GM19452 (cell line): ENCODE measurements around the gene EVA1C.
"Not testable (repeated sequence)": the region's sequence is repeated elsewhere in the genome, so short reads cannot be mapped to it uniquely, and the experiment has no call there.

Experiments used
- ATAC-seq: cut with Tn5 transposase; IDR thresholded peaks from one replicate; pipeline ENCODE4 v1.9.1; 2021; ENCODE audit not compliant: unreplicated experiment

Gene EVA1C

DNA sequence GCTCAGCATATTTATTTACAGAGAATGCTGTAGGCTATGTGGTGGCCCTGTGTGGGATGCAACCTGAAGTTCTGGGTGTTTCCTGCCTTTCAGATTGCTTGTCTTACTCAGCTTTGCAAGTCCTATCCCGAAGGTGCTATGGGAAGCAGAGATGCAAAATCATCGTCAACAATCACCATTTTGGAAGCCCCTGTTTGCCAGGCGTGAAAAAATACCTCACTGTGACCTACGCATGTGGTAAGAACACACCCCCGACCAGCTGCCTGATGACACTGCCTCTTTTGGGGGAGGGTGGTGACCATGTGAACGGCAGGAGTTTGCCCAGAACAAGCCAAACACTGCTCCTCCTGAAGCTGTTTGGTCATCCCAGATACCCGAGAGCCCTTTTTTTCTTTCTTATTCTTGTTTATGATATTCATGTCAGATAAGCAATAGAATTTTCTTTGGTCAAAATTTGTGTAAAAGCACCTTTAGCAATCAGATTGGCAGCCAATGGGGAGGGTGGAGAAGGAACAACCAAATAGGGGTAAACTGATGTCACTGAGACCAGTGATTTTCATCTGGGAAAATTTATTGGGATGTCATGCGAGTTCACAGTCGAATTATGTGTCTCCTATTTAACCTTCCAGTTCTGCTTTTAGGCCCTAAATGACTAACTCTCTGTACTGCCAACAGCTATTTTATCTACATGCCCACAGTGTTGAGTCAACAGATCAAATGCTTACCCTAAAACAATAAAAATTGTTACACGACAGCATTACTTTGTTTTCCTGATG is 82.6 kb downstream of the EVA1C start:
- ATAC-seq = no peak

DNA sequence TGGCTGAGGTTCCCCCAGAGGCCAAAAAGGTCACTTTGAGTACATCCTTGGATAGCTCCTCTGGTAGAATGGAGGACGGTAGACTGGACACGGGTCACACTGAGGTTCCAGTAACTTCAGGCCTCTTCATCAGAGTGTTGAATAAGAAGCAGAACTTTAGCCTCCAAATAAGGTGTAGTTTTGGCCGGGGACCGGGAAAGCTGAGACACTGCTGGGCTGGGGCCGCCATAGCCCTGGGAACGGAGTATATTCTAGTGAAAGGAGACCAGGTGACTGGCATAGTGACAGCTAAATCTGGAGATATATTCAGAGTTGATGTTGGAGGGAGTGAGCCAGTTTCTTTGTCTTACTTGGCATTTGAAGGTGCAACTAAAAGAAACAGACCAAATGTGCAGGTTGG is 84.1 kb downstream of the EVA1C start:
- no peak for ATAC-seq

DNA sequence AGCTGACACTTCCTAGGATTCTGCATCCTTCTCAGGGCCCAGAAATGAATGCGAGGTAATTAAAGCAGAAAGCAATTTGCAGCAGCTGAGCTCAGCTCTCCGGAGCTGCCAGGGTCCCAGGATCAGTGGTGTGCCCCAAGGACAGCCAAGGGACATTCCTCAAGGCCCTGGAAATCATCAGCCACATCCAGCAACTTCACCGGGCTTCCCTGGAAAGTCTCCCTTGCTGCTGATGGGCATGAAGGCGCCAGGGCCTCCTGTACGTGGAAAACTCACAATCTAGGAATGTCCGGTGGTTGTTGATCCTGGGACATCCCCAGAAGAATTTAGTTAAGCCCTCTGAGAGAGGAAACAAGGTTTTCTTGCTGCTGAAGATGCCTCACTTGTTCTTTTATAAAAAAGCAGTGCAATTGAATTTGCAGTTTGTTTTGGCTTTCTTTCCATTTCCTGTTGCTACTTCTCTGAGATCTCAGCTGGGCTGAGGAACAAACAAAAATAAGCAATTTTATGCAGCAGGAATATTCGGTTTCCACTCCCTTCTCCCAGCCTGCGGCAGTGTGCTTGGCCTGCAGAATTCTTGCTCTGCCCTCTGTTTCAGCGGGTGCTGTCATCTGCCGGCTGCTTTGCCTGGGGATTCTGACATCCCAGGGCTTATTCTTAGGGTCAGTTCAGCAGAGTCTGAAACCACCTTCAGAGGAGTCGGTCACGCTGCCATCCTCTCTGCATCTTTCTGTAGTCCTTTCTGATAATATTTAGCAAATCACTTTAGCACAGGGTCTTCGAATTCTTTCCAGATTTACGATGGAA is 86.9 kb downstream of the EVA1C start:
- no peak for ATAC-seq

DNA sequence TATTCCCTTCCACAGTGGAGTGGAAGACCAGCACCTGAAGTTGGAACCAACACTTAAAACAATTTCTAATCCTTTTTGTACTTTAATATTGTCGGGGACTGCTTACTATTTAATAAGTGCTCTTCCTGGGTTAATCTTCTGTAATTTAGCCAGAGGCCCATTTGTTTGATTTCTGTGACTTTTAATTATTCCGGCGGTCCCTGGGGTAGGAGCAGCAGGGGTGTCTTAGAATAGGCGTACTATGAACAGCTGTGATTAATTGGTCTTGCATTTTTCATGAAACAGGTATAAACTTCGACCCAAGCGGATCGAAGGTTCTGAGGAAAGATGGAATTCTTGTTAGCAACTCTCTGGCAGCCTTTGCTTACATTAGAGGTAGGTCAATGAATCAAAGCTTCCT is 91.1 kb downstream of the EVA1C start:
- ATAC-seq = not testable (repeated sequence)

DNA sequence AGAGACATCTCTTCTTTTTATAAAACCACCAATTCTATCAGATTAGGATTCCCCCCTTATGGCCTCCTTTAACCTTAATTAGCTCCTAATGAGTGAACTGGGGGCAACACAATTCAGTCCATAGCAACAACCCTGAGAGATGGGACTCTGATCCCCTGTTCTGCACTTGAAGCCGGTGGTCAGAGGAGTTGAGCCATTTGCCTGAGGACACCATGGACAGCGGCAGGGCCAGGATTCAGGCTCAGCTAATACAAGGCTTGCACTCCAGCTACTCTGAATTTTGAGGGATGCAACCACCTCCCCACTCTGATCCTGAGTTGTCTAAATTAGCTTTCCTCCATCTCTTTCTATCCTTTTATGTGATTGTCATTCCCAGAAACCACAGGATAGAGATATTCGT is 93.3 kb downstream of the EVA1C start:
- not testable (repeated sequence) for ATAC-seq

DNA sequence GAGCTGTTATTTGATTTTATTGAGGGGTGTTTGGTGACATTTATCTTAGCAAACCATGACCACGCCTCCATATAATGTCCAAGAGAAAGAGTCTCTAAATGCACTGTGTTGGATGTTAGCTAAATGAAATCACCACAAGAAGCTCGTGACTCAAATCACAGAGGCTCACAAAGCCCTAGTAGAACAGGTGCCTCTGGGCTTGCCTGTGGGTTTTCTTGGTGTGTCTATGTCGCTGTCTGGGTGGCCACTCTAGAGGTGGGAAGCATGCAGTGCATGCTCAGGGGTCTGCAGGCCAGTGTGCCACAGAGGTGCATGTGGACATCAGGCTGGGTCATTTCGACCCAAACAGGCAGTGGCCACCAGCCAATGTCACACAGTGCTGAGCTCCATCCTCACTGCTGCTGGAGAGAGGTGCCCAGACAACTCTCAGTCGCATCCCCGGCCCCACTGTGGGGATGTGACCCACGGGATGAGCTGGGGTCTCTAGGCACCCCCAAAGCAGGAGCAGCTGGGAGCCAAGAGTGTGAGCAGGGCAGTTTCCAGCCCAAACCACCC is 94.0 kb downstream of the EVA1C start:
- ATAC-seq = not testable (repeated sequence)

DNA sequence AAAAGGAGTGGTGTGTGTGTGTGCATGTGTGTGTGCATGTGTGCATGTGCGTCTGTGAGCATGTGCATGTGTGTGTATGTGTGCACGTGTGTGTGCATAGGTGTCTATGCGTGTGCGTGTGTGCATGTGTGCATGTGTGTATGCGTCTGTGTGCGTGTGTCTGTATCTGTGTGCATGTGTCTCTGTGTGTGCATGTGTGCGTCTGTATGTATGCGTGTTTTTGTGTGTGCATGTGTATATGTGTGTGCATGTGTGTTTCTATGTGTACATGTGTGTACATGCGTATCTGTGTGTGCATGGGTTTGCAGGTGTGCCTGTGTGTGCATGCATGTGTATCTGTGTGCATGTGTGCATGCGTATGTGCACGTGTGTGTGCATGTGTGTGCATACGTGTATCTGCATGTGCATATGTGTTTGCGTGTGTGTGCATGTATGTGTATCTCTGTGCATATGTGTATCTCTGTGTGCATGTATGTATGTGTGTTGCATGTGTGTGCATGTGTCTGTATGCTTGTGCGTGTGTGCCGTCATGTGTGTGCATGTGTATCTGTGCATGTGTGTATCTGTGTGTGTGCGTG is 94.9 kb downstream of the EVA1C start:
- ATAC-seq = no peak

DNA sequence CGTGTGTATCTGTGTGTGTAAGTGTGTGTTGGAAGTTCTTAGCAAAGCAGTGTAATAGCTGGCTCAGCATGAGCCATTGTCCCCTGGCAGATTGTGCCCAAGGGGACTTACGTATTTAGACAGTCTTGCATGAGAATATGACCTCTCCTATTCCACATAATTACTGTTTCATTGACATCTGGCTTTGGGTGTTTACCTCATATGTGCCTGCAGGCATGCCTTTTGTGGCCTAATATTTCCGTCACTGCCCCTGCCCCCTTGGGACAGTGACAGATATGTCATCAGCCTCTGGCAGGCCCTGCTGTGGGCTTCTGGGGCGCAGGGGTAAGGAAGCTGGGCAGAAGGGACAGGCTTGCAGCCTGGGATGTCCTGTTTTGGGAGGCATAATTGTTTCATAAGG is 95.5 kb downstream of the EVA1C start:
- ATAC-seq = not testable (repeated sequence)

DNA sequence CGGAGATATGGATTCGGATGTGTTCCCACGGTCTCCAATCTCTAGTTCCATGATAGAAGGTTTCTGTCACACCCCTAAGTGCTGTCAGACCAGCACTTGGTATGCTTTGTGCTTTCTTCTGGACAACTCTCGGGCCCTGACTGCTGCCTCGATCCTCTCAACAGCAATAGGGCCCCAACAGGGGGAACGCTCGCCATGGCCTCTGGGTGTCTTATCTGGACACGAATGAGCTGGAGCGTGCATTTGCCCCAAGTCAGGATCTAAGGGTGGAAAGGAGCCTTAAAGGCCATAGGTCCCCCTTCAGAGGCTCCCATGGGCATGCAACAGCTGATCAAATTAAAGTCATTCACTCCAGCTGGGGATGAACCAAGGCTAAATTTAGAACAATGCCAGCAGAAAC is 96.1 kb downstream of the EVA1C start:
- ATAC-seq = no peak

DNA sequence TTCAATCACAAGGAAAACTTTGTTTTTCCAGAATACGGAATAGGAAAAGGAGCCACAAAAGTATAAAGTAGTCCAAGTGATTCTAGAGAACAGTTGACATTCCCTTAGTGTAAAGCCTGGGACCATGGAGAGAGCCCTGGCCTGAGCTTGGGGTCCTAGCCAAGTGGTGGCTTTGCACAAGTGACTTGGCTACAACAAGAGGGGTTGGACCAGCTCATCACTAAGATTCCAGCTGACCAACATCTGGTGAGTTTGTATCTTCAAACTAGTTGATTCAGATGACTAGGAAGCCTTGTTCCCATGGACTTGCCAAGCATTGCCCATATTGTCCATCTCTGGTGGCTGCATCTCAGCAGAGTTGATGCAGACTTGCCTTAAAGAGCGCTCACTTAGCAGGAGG is 96.5 kb downstream of the EVA1C start:
- ATAC-seq = not testable (repeated sequence)

DNA sequence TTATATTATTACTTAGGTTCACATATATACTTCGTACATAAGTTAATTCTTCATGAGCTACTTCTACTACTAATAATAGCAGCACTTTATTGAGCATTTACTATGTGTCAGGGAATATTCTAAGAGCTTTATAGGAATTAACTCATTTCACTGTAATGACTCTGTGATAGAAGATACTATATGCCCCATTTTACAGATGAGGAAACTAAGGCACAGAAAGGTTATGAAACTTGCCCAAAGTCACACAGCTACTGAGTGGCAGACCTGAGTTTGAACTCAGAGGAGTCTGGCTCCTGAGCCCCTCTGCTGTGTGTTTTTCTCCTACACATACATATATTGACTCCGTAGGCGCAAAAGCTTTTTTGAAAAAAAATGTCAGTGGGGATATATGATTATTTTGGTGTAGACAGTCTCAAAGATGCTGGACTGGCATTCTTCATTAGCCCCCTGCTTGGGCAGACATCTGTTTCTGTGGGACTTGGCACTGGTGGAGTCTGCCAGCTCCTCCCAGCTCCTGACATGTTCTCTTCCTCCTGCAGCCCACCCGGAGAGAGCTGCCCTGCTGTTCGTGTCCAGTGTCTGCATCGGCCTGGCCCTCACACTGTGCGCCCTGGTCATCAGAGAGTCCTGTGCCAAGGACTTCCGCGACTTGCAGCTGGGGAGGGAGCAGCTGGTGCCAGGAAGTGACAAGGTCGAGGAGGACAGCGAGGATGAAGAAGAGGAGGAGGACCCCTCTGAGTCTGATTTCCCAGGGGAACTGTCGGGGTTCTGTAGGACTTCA is 102.0 kb downstream of the EVA1C start:
- no peak for ATAC-seq

DNA sequence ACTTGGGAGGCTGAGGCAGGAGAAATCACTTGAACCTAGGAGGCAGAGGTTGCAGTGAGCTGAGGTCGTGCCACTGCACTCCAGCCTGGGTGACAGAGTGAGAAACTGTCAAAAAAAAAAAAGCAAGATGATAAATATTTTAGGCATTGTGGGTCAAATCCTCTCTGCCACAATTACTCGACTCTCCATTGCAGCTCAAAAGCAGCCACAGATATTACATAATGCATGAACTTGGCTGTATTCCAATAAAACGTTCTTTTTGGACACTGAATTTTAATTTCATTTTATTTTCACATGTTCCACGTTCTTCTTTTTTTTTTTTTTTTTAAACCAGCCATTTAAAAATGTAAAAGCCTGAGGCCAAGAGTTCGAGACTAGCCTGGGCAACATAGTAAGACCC is 103.4 kb downstream of the EVA1C start:
- ATAC-seq = no peak

DNA sequence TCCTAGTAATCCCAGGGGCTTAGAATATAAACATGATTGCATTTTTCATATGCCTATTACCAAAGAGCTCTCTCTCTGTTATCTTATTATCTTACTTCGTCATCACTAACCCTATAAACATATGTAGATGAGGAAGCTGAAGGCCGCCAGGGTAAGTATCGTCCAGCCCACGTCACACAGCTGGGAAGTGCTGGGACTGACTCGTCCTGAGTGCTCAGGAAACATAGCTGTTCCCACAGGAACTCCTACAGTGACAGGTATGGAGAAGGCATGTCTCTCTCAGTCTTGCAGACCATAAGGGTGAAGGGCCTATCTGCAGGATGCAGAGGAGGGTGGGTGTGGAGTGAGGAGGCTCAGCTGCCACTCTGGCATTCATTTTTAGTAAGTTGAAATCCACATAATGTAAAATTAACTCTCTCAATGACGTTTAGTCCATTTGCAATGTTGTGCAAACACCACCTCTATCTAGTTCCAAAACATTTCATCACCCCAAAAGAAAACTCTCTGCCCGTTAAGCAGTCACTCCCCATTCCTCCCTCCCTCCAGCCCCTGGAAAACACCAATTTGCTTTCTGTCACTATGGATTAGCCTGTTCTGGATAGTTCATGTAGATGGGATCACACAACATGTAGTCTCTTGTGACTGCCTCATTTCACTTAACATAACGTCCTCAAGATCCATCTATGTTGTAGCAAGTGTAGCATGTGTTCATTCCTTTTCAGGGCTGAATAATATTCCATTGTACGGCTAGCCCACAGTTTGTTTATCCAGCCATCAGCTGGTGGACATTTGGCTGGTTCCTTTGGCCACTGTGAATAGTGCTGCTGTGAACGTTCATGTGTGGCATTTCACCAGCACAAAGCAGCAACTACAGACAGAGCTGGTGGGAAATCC is 104.5 kb downstream of the EVA1C start:
- no peak for ATAC-seq

DNA sequence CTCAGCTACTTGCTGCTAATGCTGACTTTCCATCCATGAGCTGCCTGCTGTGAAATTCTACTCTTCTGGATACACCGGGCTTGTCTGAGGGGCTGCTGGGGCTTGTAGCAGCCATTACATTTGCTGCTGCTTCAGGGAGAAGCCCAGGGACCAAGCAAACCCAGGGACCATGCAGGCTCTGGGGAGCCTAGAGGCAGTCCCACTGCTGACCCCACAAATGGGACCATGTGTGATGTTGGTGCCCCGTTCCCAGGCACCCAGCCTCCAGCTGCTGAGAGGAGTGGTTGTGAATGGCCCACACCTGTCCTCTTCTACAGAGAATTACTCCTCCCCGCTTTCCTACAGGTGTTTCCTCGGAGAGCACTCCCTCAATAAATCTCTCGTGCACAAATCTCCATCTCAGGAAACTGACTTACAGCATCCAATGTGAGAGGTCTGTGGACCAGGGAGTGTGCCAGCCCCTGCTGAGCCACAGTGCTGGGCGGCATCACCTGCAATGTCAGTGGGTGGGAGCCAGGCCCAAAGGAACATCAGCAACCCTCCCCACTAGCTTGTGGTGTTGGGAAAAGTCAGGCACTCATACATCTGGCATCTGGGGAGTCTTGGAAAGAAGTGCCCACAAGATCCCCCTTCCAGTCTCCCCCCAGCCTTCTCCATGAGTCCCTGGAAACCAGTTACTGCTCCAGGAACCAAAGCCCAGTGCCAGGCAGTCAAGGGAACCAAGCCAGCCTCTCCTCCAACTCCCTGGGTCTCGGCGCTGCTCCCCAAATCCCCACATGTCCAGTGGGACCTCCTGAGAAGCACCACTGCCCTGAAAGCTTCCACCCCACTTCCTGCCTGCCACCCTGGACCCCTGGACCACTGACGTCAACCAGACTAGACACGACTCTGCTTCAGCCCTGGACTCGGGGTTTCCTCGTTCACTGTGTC is 107.7 kb downstream of the EVA1C start:
- ATAC-seq = no peak

DNA sequence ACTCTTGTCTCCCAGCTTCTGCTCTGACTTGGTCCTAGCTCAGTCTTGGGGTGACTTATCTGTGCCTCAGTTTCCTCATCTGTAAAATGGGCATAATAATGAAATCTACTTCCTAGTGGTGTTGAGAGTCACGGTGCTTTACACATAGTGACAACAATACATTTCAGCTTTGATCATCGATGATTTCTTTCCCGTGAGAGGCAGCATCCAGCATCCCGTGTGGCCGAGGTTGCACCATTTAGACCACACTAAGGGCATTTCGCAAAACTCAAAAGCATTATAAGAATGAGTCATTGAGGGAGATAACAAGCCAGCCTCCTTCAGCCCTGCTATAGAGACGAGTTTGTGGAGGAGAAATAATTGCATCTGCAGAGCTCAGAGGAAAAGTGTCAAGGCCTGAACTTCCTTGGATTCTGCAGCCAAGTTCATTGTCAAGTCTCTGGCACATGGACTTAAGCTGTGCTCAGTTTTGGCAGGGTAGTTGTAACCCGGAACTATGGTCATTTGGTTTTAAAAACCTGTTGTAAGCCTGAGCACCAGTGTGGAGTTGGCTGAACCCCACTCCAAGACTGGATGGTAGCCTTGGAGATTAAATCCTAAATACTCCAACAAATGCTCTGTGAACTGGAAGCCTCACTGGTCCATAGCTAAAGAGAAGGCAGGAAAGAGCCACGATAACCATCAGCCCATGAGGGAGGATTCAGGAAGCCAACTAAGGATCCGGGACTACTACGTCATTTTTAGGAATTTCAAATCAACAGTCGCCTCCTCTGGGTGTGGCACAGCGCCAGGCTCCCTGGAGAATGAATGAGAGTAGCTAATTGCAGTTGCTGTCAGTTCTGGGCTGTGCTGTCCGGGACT is 108.6 kb downstream of the EVA1C start:
- no peak for ATAC-seq

DNA sequence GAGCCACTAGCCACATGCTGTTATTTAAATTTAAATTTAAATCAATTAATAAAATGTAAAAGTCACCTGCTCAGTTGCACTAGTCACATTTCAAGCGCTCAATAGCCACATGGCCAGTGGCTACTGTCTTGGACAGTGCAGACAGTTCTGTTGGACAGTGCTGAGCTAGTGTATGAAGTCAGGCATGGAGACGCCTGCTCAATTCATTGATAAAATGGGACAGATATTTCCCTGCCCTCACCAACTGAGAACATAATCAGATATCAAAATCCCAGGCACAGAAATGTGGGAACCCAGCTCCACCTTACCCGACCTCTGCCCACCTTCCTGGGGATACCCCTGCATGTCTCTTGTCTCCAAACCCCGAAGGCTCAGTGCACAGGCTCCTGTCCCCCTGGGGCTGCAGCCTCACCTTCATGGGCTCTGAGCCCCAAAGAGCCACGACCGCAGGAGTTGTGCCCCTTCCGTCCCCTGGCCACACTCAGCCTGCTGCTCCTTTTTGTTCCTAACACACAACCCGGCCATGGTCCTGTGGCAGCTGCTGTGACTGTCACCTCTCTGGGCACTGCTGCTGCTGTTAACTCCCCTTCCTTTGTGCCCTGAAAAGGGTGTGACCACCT is 109.3 kb downstream of the EVA1C start:
- ATAC-seq = no peak

DNA sequence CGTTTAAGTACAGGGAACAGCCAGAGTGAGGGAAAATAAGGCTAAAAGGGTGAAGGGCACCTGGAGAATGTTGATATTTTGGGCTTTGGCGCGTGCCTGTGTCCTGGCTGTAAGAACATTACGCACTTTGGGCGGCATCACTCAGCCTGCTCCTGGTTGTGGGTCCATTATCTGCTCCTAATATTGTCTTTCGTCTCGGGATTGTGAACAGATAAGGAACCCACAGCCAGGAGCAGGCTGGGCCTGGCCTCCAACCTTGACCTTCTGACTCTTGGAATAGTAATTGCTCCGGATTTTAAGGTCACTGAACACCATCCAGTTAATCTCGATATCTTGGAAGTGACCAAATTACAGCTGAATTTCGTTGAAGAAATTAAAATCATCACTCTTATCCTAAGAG is 111.0 kb downstream of the EVA1C start:
- ATAC-seq = no peak
